CD4-positive, alpha-beta T cell (primary cell): ENCODE results near the gene CAT. TPM values are rescaled to one million over a fixed set of nuclear protein-coding genes. Genes with fewer than 3 reads are reported as not detected.

ENCODE experiments used
- ATAC-seq: fragments of 200-7000 bp; cut with Tn5 transposase; one replicate; pipeline ENCODE4 v1.10.0; 2022; ENCODE audit warnings: mild to moderate bottlenecking; ENCODE audit not compliant: poor library complexity
- CTCF ChIA-PET: fragments of 350-600 bp; sonication (Branson Sonifier 250); formaldehyde crosslinking; loops from one replicate; lab custom pipeline; 2021; ENCODE audit warnings: antibody characterized with exemption, inconsistent platforms; lab: Charles Lee
- POLR2A ChIA-PET: fragments of 350-600 bp; sonication (Branson Sonifier 250); formaldehyde crosslinking; loops from one replicate; lab custom pipeline; 2021; ENCODE audit warnings: antibody characterized with exemption, inconsistent platforms; lab: Charles Lee
- DNase-seq, 14 experiments: peaks; one replicate each; pipeline ENCODE4 v3.0.0-alpha.2; 2013 to 2020; ENCODE audit warnings: mixed read lengths in 2 of 14
- H3K27ac ChIP-seq, 2 donors: one replicate each; pipeline versions ENCODE4 v1.5.1 to v1.7.0; 2013; ENCODE audit warnings: low read length in 2 of 2, low read depth in 1 of 2, mild to moderate bottlenecking in 1 of 2
- H3K27me3 ChIP-seq, 2 experiments: 1 replicate in 1 of 2; 2 replicates in 1 of 2; pipeline versions ENCODE4 v1.6.1 to v1.7.0; 2013; ENCODE audit warnings: low read length in 2 of 2, control low read depth in 1 of 2, mild to moderate bottlenecking in 1 of 2, moderate library complexity in 1 of 2; ENCODE audit not compliant: insufficient read depth in 2 of 2, control insufficient read depth in 1 of 2
- H3K36me3 ChIP-seq: one replicate; pipeline ENCODE4 v1.6.1; 2013; ENCODE audit warnings: low read length, control low read depth; ENCODE audit not compliant: insufficient read depth
- H3K4me1 ChIP-seq: one replicate; pipeline ENCODE4 v1.6.1; 2013; ENCODE audit warnings: low read length, control low read depth; ENCODE audit not compliant: insufficient read depth
- H3K4me3 ChIP-seq: one replicate; pipeline ENCODE4 v1.5.1; 2013; ENCODE audit warnings: mild to moderate bottlenecking, low read length, moderate library complexity
- H3K9me3 ChIP-seq, 2 experiments: 1 replicate in 1 of 2; 2 replicates in 1 of 2; pipeline versions ENCODE4 v1.6.1 to v1.7.0; 2013; ENCODE audit warnings: low read length in 2 of 2, mild to moderate bottlenecking in 2 of 2, control low read depth in 1 of 2, moderate library complexity in 1 of 2; ENCODE audit not compliant: control insufficient read depth in 1 of 2, insufficient read depth in 1 of 2
- H3K27ac Mint-ChIP-seq: one replicate; pipeline ENCODE4 v1.8.0; 2020; ENCODE audit warnings: mixed read lengths
- H3K27me3 Mint-ChIP-seq: one replicate; pipeline ENCODE4 v1.8.0; 2021; ENCODE audit warnings: mixed read lengths
- H3K36me3 Mint-ChIP-seq: one replicate; pipeline ENCODE4 v1.8.0; 2021; ENCODE audit warnings: low read depth, mixed read lengths
- H3K4me1 Mint-ChIP-seq: one replicate; pipeline ENCODE4 v1.8.0; 2021; ENCODE audit warnings: low read depth, mixed read lengths
- H3K4me3 Mint-ChIP-seq: one replicate; pipeline ENCODE4 v1.8.0; 2020; ENCODE audit warnings: mild to moderate bottlenecking, mixed read lengths
- H3K9me3 Mint-ChIP-seq: one replicate; pipeline ENCODE4 v1.8.0; 2020; ENCODE audit warnings: mixed read lengths
- intact Hi-C, 2 experiments: fragments of 100-400 bp; cut with DNase I in 1 of 2; cut with micrococcal nuclease in 1 of 2; formaldehyde crosslinking; loops; one replicate each; pipeline versions ENCODE4 v1.15.1 to v1.9.0; 2023 to 2025; cut with DNase I, micrococcal nuclease
- total RNA-seq, 174 experiments: library from RNA in 2 of 174; stranded (reverse) in 2 of 174; gene quantifications; one replicate each; pipeline ENCODE4 v1.2.3 and lab custom pipeline; 2021 to 2026
- TF ChIP-seq, protein P1 (sequence below): fragments of 200-600 bp; IDR thresholded peaks from one replicate; pipeline ENCODE4 v1.8.0; 2022; ENCODE audit warnings: antibody characterized with exemption, mild to moderate bottlenecking

Gene CAT
- total RNA-seq, 2 experiments from 2014 or later = 8.5 to 9.8 TPM

DNA sequence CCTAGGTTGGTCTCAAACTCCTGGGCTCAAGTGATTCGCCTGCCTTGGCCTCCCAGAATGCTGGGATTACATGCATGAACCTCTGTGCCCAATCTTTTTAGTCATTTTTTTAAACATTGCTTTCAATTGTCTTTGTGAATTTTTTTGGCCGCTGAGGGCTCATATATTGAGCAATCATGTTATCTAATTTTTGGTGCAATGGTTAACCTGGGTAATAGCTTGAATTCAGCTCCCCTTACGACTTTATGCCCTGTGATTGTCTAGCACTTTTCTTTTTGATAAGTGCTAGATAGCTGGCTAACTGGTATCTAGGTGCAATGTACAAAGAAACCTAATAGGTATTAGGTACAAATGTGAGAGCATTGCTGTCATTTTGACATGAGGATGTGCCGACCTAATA lies 35.3 kb upstream of the CAT start:
- no peak for ATAC-seq

DNA sequence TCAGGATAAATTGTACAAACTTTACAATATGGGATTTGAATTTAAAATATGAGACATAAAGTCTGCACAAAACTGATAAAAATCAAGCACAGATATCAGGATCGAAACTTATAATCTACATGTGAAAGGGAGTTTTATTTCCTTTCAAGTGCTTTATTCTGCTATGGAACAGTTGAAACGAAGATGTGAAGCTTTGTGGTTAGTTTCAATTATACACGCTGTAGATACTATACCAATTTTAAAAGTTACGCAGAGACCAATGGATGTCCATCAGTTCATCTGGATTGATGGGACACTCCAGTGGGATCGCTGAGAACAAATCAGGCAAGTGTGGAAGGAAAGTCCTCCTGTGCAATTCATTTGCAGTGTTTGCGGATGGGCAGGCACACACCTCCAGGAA lies 34.5 kb upstream of the CAT start:
- no peak overlapping the region for H3K27ac Mint-ChIP-seq
- no peak for ATAC-seq
- CTCF ChIA-PET = no interaction called here
- H3K36me3 Mint-ChIP-seq = no peaks in the 10 kb centered on the region
- no peak overlapping the region for H3K27ac ChIP-seq
- H3K9me3 ChIP-seq = no peaks in the 10 kb centered on the region
- no peaks in the 10 kb centered on the region for H3K36me3 ChIP-seq
- no peak for DNase-seq
- H3K27me3 ChIP-seq = peaks cover 0 to 7% of the 10 kb centered on the region in 2 experiments
- peaks cover 10% of the 10 kb centered on the region for H3K4me1 Mint-ChIP-seq
- POLR2A ChIA-PET = no interaction called here
- TF ChIP-seq, protein P1, sequence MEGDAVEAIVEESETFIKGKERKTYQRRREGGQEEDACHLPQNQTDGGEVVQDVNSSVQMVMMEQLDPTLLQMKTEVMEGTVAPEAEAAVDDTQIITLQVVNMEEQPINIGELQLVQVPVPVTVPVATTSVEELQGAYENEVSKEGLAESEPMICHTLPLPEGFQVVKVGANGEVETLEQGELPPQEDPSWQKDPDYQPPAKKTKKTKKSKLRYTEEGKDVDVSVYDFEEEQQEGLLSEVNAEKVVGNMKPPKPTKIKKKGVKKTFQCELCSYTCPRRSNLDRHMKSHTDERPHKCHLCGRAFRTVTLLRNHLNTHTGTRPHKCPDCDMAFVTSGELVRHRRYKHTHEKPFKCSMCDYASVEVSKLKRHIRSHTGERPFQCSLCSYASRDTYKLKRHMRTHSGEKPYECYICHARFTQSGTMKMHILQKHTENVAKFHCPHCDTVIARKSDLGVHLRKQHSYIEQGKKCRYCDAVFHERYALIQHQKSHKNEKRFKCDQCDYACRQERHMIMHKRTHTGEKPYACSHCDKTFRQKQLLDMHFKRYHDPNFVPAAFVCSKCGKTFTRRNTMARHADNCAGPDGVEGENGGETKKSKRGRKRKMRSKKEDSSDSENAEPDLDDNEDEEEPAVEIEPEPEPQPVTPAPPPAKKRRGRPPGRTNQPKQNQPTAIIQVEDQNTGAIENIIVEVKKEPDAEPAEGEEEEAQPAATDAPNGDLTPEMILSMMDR = no peak
- H3K4me3 Mint-ChIP-seq = no peak overlapping the region
- no peak overlapping the region for H3K4me3 ChIP-seq
- H3K27me3 Mint-ChIP-seq = peaks cover 33% of the 10 kb centered on the region
- intact Hi-C loops = no loop called here
- no peaks in the 10 kb centered on the region for H3K4me1 ChIP-seq
- no peaks in the 10 kb centered on the region for H3K9me3 Mint-ChIP-seq

More for the DNA sequence above, 35.3 kb upstream of the CAT start:
- DNase-seq = no peak
- no peaks in the 10 kb centered on the region for H3K9me3 ChIP-seq
- H3K27me3 ChIP-seq = peaks cover 0 to 7% of the 10 kb centered on the region in 2 experiments
- H3K27ac ChIP-seq = no peak overlapping the region
- Mint-ChIP-seq H3K27ac (no peak overlapping the region), H3K4me3 (no peak overlapping the region), H3K27me3 (peaks cover 33% of the 10 kb centered on the region), H3K36me3 (no peaks in the 10 kb centered on the region), H3K9me3 (no peaks in the 10 kb centered on the region), H3K4me1 (peaks cover 10% of the 10 kb centered on the region)
- H3K4me1 ChIP-seq = no peaks in the 10 kb centered on the region
- intact Hi-C loops = no loop called here
- H3K36me3 ChIP-seq = no peaks in the 10 kb centered on the region
- ChIA-PET POLR2A (no interaction called here), CTCF (interaction anchor here (1.6 kb wide), 1 partner anchor 23 kb away, joined by 4 read pairs; no protein-coding TSS in a partner anchor)
- no peak overlapping the region for H3K4me3 ChIP-seq
- TF ChIP-seq, protein P1 = no peak

DNA sequence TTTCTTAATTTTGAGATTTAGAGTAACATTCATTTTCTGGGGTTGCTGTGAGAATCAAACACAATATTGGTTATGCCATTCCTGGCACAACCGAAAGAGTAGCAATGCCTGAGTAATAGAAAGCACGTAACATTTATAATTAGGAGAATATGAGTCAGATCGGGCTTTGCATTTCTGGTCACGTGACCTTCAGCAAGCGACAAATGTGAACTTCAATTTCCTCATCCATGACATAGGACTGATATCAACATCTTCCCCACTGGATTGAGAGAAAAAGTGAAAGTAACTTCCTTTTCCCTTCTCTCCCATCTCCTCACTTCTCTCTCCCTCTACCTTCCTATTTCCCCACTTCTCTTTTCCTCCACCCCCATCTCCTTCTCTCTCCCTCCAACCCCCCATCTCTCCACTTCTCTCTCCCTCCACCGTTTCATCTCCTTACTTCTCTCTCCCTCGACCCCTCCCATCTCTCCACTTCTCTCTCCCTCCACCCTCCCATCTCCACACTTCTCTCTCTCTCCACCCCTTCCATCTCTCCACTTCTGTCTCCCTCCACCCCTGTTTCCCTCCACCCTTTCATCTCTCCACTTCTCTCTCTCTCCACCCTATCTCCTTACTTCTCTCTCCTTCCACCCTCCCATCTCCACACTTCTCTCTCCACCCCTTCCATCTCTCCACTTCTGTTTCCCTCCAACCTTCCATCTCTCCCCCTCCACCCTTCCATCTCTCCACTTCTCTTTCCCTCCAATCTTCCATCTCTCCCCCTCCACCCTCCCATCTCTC lies 33.5 kb upstream of the CAT start:
- CTCF ChIA-PET = no interaction called here
- H3K4me3 ChIP-seq = peak overlapping the region; percentile 10
- peaks cover 26% of the 10 kb centered on the region for H3K27me3 Mint-ChIP-seq

More for the DNA sequence above, 33.5 kb upstream of the CAT start:
- POLR2A ChIA-PET = no interaction called here
- H3K4me3 Mint-ChIP-seq = no peak overlapping the region
- ATAC-seq (no peak), DNase-seq (peak in 3 of 14 experiments; percentile 16 to 64 (median 56))
- H3K9me3 ChIP-seq = no peaks in the 10 kb centered on the region
- TF ChIP-seq, protein P1 = no peak
- intact Hi-C loops = no loop called here
- H3K27ac ChIP-seq = no peak overlapping the region
- peaks cover 10% of the 10 kb centered on the region for H3K4me1 Mint-ChIP-seq
- no peaks in the 10 kb centered on the region for H3K36me3 ChIP-seq
- peaks cover 0 to 3% of the 10 kb centered on the region in 2 experiments for H3K27me3 ChIP-seq
- H3K36me3 Mint-ChIP-seq = no peaks in the 10 kb centered on the region
- H3K4me1 ChIP-seq = no peaks in the 10 kb centered on the region
- H3K27ac Mint-ChIP-seq = no peak overlapping the region
- no peaks in the 10 kb centered on the region for H3K9me3 Mint-ChIP-seq
